IMR-90 (cell line): Measurements from ENCODE around the gene MEIKIN. TPM values are rescaled to one million over a fixed set of nuclear protein-coding genes. Genes with fewer than 3 reads are reported as not detected.

Experiments
- ATAC-seq: fragments of 200-7000 bp; cut with Tn5 transposase; 2 replicates; pipeline ENCODE4 v1.9.1; 2020; ENCODE audit warnings: low read depth, mild to moderate bottlenecking, moderate library complexity
- BruUV-seq: library from RNA; stranded (reverse); fragments of 400-500 nt; replicated peaks from 2 replicates; lab custom pipeline; 2021; lab: Mats Ljungman, UMichigan
- CTCF ChIA-PET: fragments of 300-600 bp; formaldehyde crosslinking; extraction: SDS; loops from one replicate; lab custom pipeline; 2021; ENCODE audit warnings: antibody characterized with exemption; lab: Yijun Ruan, JAX
- POLR2A ChIA-PET: fragments of 300-600 bp; sonication (Branson Sonifier 250); formaldehyde crosslinking; loops from one replicate; lab custom pipeline; 2022; ENCODE audit warnings: antibody characterized with exemption; ENCODE audit not compliant: unreplicated experiment; lab: Charles Lee
- DNase-seq: peaks from one replicate; pipeline ENCODE4 v3.0.0; 2013
- H2AFZ ChIP-seq: replicated peaks from 2 replicates; pipeline ENCODE3; 2013; ENCODE audit warnings: low read length, mild to moderate bottlenecking; ENCODE audit not compliant: poor library complexity
- H2AK5ac ChIP-seq: 2 replicates; pipeline ENCODE4 v1.6.1; 2013; ENCODE audit warnings: low read depth, low read length, inconsistent platforms
- H2AK9ac ChIP-seq: replicated peaks from 2 replicates; pipeline ENCODE3; 2013; ENCODE audit warnings: mild to moderate bottlenecking, low read depth, low read length, moderate library complexity; ENCODE audit not compliant: poor library complexity
- H2BK120ac ChIP-seq: 2 replicates; pipeline ENCODE4 v1.6.1; 2013; ENCODE audit warnings: low read depth, low read length, inconsistent platforms
- H2BK15ac ChIP-seq: 3 replicates; pipeline ENCODE4 v1.6.1; 2013; ENCODE audit warnings: low read depth, low read length, inconsistent platforms
- H2BK20ac ChIP-seq: 2 replicates; pipeline ENCODE4 v1.6.1; 2013; ENCODE audit warnings: low read depth, mild to moderate bottlenecking, inconsistent platforms, low read length, moderate library complexity
- H2BK5ac ChIP-seq: 2 replicates; pipeline ENCODE4 v1.6.1; 2013; ENCODE audit warnings: mild to moderate bottlenecking, low read depth, low read length, inconsistent platforms; ENCODE audit not compliant: poor library complexity, severe bottlenecking
- H3K14ac ChIP-seq: replicated peaks from 2 replicates; pipeline ENCODE4 v1.6.1; 2013; ENCODE audit warnings: low read depth, low read length, inconsistent platforms
- H3K18ac ChIP-seq: 2 replicates; pipeline ENCODE4 v1.6.1; 2013; ENCODE audit warnings: low read depth, low read length, control low read depth
- H3K23ac ChIP-seq: 2 replicates; pipeline ENCODE4 v1.6.1; 2013; ENCODE audit warnings: low read depth, low read length, inconsistent platforms
- H3K27ac ChIP-seq: 2 replicates; pipeline ENCODE4 v1.5.1; 2013; ENCODE audit warnings: mild to moderate bottlenecking, control low read depth, low read length; ENCODE audit not compliant: insufficient read depth
- H3K27me3 ChIP-seq: 2 replicates; pipeline ENCODE4 v1.6.1; 2013; ENCODE audit warnings: low read length; ENCODE audit not compliant: control insufficient read depth, insufficient read depth
- H3K36me3 ChIP-seq: 2 replicates; pipeline ENCODE4 v1.6.1; 2013; ENCODE audit warnings: low read length, mixed read lengths; ENCODE audit not compliant: control insufficient read depth, insufficient read depth
- H3K4ac ChIP-seq: 2 replicates; pipeline ENCODE4 v1.6.1; 2013; ENCODE audit warnings: low read depth, low read length, inconsistent platforms
- H3K4me1 ChIP-seq: 2 replicates; pipeline ENCODE4 v1.6.1; 2013; ENCODE audit warnings: low read length, mixed read lengths; ENCODE audit not compliant: control insufficient read depth, insufficient read depth
- H3K4me2 ChIP-seq: 2 replicates; pipeline ENCODE4 v1.6.1; 2013; ENCODE audit warnings: low read depth, mild to moderate bottlenecking, control low read depth, low read length, moderate library complexity
- H3K4me3 ChIP-seq: 2 replicates; pipeline ENCODE4 v1.5.1; 2013; ENCODE audit warnings: low read depth, mild to moderate bottlenecking, control low read depth, low read length, moderate library complexity; ENCODE audit not compliant: insufficient read depth
- H3K56ac ChIP-seq: 2 replicates; pipeline ENCODE4 v1.6.1; 2013; ENCODE audit warnings: low read length, inconsistent platforms; ENCODE audit not compliant: insufficient read depth; ENCODE audit errors: extremely low read depth
- H3K79me1 ChIP-seq, 2 experiments: 2 replicates each; pipeline ENCODE4 v1.6.1; 2013; ENCODE audit warnings: low read length in 2 of 2, inconsistent platforms in 1 of 2, low read depth in 1 of 2
- H3K9ac ChIP-seq: 2 replicates; pipeline ENCODE4 v1.6.1; 2013; ENCODE audit warnings: low read depth, low read length, control low read depth
- H3K9me1 ChIP-seq: 2 replicates; pipeline ENCODE4 v1.6.1; 2013; ENCODE audit warnings: low read length, inconsistent platforms; ENCODE audit not compliant: insufficient read depth
- H3K9me3 ChIP-seq: 2 replicates; pipeline ENCODE4 v1.6.1; 2013; ENCODE audit warnings: low read length; ENCODE audit not compliant: control insufficient read depth, insufficient read depth
- H4K20me1 ChIP-seq: 2 replicates; pipeline ENCODE4 v1.6.1; 2013; ENCODE audit warnings: low read length, inconsistent platforms; ENCODE audit not compliant: insufficient read depth
- H4K5ac ChIP-seq: 2 replicates; pipeline ENCODE4 v1.6.1; 2013; ENCODE audit warnings: mild to moderate bottlenecking, low read depth, low read length, control low read depth
- H4K8ac ChIP-seq, 2 experiments: 2 replicates each; pipeline ENCODE4 v1.6.1; 2013; ENCODE audit warnings: low read depth in 2 of 2, low read length in 2 of 2, control low read depth in 1 of 2, inconsistent platforms in 1 of 2
- H4K91ac ChIP-seq: 2 replicates; pipeline ENCODE4 v1.6.1; 2013; ENCODE audit warnings: low read depth, low read length, inconsistent platforms; ENCODE audit not compliant: insufficient read depth
- CEBPB ChIP-seq: IDR thresholded peaks from 2 replicates; pipeline ENCODE4 v1.6.1; 2012; ENCODE audit warnings: low read depth, low read length, improper control_type of control experiment
- CHD1 ChIP-seq: IDR thresholded peaks from 2 replicates; pipeline ENCODE4 v1.6.1; 2012; ENCODE audit warnings: low read depth, low read length, improper control_type of control experiment
- ELK1 ChIP-seq: fragments of 150-350 bp; IDR thresholded peaks from 2 replicates; pipeline ENCODE4 v1.6.1; 2016; ENCODE audit warnings: low read depth, mild to moderate bottlenecking, low read length, moderate library complexity, borderline replicate concordance
- FOS ChIP-seq: fragments of 150-350 bp; IDR thresholded peaks from 2 replicates; pipeline ENCODE4 v1.6.1; 2016; ENCODE audit warnings: low read depth, low read length
- MXI1 ChIP-seq: IDR thresholded peaks from 2 replicates; pipeline ENCODE4 v1.6.1; 2012; ENCODE audit warnings: low read depth, mild to moderate bottlenecking, low read length, moderate library complexity, borderline replicate concordance
- SMC3 ChIP-seq: fragments of 150-350 bp; IDR thresholded peaks from 2 replicates; pipeline ENCODE4 v1.6.1; 2016; ENCODE audit warnings: low read depth, mild to moderate bottlenecking, antibody characterized with exemption, low read length, moderate library complexity
- WGBS, 2 experiments: methylation state at CpG; one replicate each; pipeline versions ENCODE4 v1.1.5 to v1.1.7; 2013; ENCODE audit warnings: missing lambda C conversion rate in 2 of 2; ENCODE audit not compliant: insufficient read length in 1 of 2; ENCODE audit errors: extremely low coverage in 2 of 2; 5-methylcytosine and 5-hydroxymethylcytosine counted together
- dilution Hi-C: fragments of 300-500 bp; cut with HindIII; formaldehyde crosslinking; loops from one replicate; pipeline ENCODE4 v1.14.3; 2018; ENCODE audit warnings: low sequenced_read_pairs; ENCODE audit not compliant: unreplicated experiment
- in situ Hi-C: fragments of 300-500 bp; cut with MboI; formaldehyde crosslinking; loops from 3 replicates; pipeline ENCODE4 v1.14.3; 2019; ENCODE audit warnings: low sequenced_read_pairs, inconsistent platforms, mixed read lengths
- intact Hi-C: fragments of 100-400 bp; cut with micrococcal nuclease; formaldehyde crosslinking; loops from 2 replicates; pipeline ENCODE4 v1.10.0; 2022
- polyA plus RNA-seq, 3 experiments: library from polyadenylated mRNA; depleted of rRNA; stranded (reverse); fragments of >200 nt; gene quantifications; 2 replicates each; pipeline ENCODE4 v1.2.3, GENCODE V29; 2012; ENCODE audit warnings: low replicate concordance in 1 of 3
- total RNA-seq: library from RNA; depleted of rRNA; stranded (reverse); fragments of >200 nt; gene quantifications from 2 replicates; pipeline ENCODE4 v1.2.3, GENCODE V29; 2012

The MEIKIN gene
- total and polyA plus RNA-seq, 2 of the 4 experiments (the other 2 are of a cell fraction), result not detected

DNA sequence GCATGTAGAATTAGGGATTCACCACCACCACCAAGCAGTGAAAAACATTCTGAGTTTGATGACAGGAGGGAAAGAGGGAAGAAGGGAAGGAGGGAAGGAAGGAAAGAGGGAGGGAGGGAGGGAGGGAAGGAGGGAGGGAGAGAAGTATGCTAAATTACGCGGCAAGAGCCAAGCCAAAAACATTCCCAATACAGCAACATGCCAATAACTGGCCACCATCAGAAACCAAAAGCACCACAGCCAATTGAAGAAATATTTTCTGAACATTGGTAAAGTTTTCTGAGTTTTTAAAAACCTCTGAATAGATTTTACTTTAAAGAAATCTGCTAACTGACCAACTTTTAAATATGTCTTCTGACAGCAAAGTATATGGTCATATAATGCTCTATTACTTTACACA lies 184.7 kb downstream of the MEIKIN start:
- Histone ChIP-seq H3K9ac (no peak overlapping the region), H4K8ac (no peak overlapping the region), H3K36me3 (peaks cover 4% of the 10 kb centered on the region), H4K20me1 (peaks cover 81% of the 10 kb centered on the region), H3K4me1 (peaks cover 6% of the 10 kb centered on the region; the same call in 1 of the 2 replicates), H2AK5ac (no peak overlapping the region), H3K14ac (no peak overlapping the region), H2BK15ac (no peak overlapping the region), H2BK20ac (no peak overlapping the region), H2AK9ac (no peak overlapping the region), H2BK5ac (no peak overlapping the region), H3K9me1 (peaks cover 8% of the 10 kb centered on the region; the same call in 1 of the 2 replicates), H4K5ac (no peak overlapping the region), H3K56ac (no peak overlapping the region), H2BK120ac (no peak overlapping the region), H3K27me3 (no peaks in the 10 kb centered on the region), H3K4me3 (no peak overlapping the region), H3K27ac (no peak overlapping the region), H3K18ac (no peak overlapping the region), H2AFZ (no peak overlapping the region), H3K23ac (no peak overlapping the region), H3K4me2 (no peak overlapping the region), H3K79me1 (peaks cover 42 to 70% of the 10 kb centered on the region in 2 experiments), H3K9me3 (peaks cover 2% of the 10 kb centered on the region; the same call in 1 of the 2 replicates), H3K4ac (no peak overlapping the region), H4K91ac (no peak overlapping the region)
- ChIA-PET POLR2A (no interaction called here), CTCF (no interaction called here)
- DNase-seq, result no peak
- intact Hi-C loops, result no loop called here
- no TSS peak for BruUV-seq
- no CpG with 5 or more reads among the region's 2 CpGs for WGBS, 2 experiments
- in situ Hi-C loops, result no loop called here
- dilution Hi-C loops, result no loop called here
- TF ChIP-seq CEBPB (no peak), ELK1 (no peak), MXI1 (no peak), FOS (no peak), SMC3 (no peak), CHD1 (no peak)
- no peak for ATAC-seq
